ENCODE data around the gene ECEL1.

ECEL1 gene

GRCh38 chr2:232501794-232502390, 14.3 kb upstream of the ECEL1 start:
- Histone ChIP-seq H3K36me3 (replicated peaks; ENCODE audit: low read depth, low read length) (no peaks in the 10 kb centered on the region), H3K9me3 (ENCODE audit: insufficient read depth, low read length) (no peaks in the 10 kb centered on the region), H3K79me2 (ENCODE audit: low read length) (no peaks in the 10 kb centered on the region), H3K4me1 (ENCODE audit: low read length) (no peaks in the 10 kb centered on the region), H3K27me3 (ENCODE audit: low read depth, low read length) (no peaks in the 10 kb centered on the region), H3K27ac (ENCODE audit: low read length) (no peak overlapping the region), H3K4me3 (ENCODE audit: low read length) (no peak overlapping the region), H3K9ac (ENCODE audit: low read length) (no peak overlapping the region), H3K4me2 (ENCODE audit: low read length) (no peak overlapping the region), H4K20me1 (ENCODE audit: insufficient read depth, low read length) (no peaks in the 10 kb centered on the region), H2AFZ (ENCODE audit: low read depth, low read length) (no peak overlapping the region)
- TF ChIP-seq EZH2phosphoT487 (IDR thresholded peaks at IDR 0.05; ENCODE audit: low read depth) (no peak), CTCF (IDR thresholded peaks at IDR 0.05; ENCODE audit: low read depth, low read length) (no peak)

GRCh38 chr2:232501331-232501771, 13.7 kb upstream of the ECEL1 start:
- Histone ChIP-seq H3K4me3 (ENCODE audit: low read length) (no peak overlapping the region), H3K27me3 (ENCODE audit: low read depth, low read length) (no peaks in the 10 kb centered on the region), H3K27ac (ENCODE audit: low read length) (no peak overlapping the region), H2AFZ (ENCODE audit: low read depth, low read length) (no peak overlapping the region), H3K79me2 (ENCODE audit: low read length) (no peaks in the 10 kb centered on the region), H3K4me2 (ENCODE audit: low read length) (no peak overlapping the region), H3K36me3 (replicated peaks; ENCODE audit: low read depth, low read length) (no peaks in the 10 kb centered on the region), H3K9me3 (ENCODE audit: insufficient read depth, low read length) (no peaks in the 10 kb centered on the region), H3K4me1 (ENCODE audit: low read length) (no peaks in the 10 kb centered on the region), H3K9ac (ENCODE audit: low read length) (no peak overlapping the region), H4K20me1 (ENCODE audit: insufficient read depth, low read length) (no peaks in the 10 kb centered on the region)
- no peak for TF ChIP-seq CTCF (IDR thresholded peaks at IDR 0.05; ENCODE audit: low read depth, low read length)
- no peak for TF ChIP-seq EZH2phosphoT487 (IDR thresholded peaks at IDR 0.05; ENCODE audit: low read depth)

GRCh38 chr2:232498452-232498851, 10.8 kb upstream of the ECEL1 start:
- Histone ChIP-seq H3K9ac (ENCODE audit: low read length) (no peak overlapping the region), H2AFZ (ENCODE audit: low read depth, low read length) (no peak overlapping the region), H3K4me3 (ENCODE audit: low read length) (no peak overlapping the region), H3K79me2 (ENCODE audit: low read length) (no peaks in the 10 kb centered on the region), H3K27me3 (ENCODE audit: low read depth, low read length) (no peaks in the 10 kb centered on the region), H3K36me3 (replicated peaks; ENCODE audit: low read depth, low read length) (no peaks in the 10 kb centered on the region), H3K9me3 (ENCODE audit: insufficient read depth, low read length) (no peaks in the 10 kb centered on the region), H3K4me1 (ENCODE audit: low read length) (no peaks in the 10 kb centered on the region), H4K20me1 (ENCODE audit: insufficient read depth, low read length) (no peaks in the 10 kb centered on the region), H3K4me2 (ENCODE audit: low read length) (no peak overlapping the region), H3K27ac (ENCODE audit: low read length) (no peak overlapping the region)
- TF ChIP-seq EZH2phosphoT487 (IDR thresholded peaks at IDR 0.05; ENCODE audit: low read depth) (no peak), CTCF (IDR thresholded peaks at IDR 0.05; ENCODE audit: low read depth, low read length) (no peak)

GRCh38 chr2:232497348-232497747, 9.7 kb upstream of the ECEL1 start:
- no peak overlapping the region for H3K4me3 ChIP-seq (ENCODE audit: low read length)
- no peak overlapping the region for H3K27ac ChIP-seq (ENCODE audit: low read length)
- TF ChIP-seq EZH2phosphoT487 (IDR thresholded peaks at IDR 0.05; ENCODE audit: low read depth) (no peak), CTCF (IDR thresholded peaks at IDR 0.05; ENCODE audit: low read depth, low read length) (no peak)

More at GRCh38 chr2:232497348-232497747, 9.7 kb upstream of the ECEL1 start:
- Histone ChIP-seq H3K4me2 (ENCODE audit: low read length) (no peak overlapping the region), H4K20me1 (ENCODE audit: insufficient read depth, low read length) (no peaks in the 10 kb centered on the region), H3K79me2 (ENCODE audit: low read length) (no peaks in the 10 kb centered on the region), H3K27me3 (ENCODE audit: low read depth, low read length) (no peaks in the 10 kb centered on the region), H2AFZ (ENCODE audit: low read depth, low read length) (no peak overlapping the region), H3K4me1 (ENCODE audit: low read length) (no peaks in the 10 kb centered on the region), H3K9ac (ENCODE audit: low read length) (no peak overlapping the region), H3K36me3 (replicated peaks; ENCODE audit: low read depth, low read length) (no peaks in the 10 kb centered on the region), H3K9me3 (ENCODE audit: insufficient read depth, low read length) (no peaks in the 10 kb centered on the region)
